H1 (cell line): ENCODE data around the gene DSCAM. TPM values are rescaled to one million over a fixed set of nuclear protein-coding genes. Genes with fewer than 3 reads are reported as not detected.

Experiments used
- ASH2L ChIP-seq: fragments of 200-600, 300-600 bp; sonication (generic); IDR thresholded peaks from one replicate; pipeline ENCODE4 v1.7.1; 2017; ENCODE audit warnings: low read length
- NANOG ChIP-seq: IDR thresholded peaks from 2 replicates; pipeline ENCODE4 v1.6.1; 2011; ENCODE audit warnings: low read length, low read depth, mild to moderate bottlenecking, inconsistent platforms; ENCODE audit not compliant: insufficient read depth, poor library complexity, severe bottlenecking
- SUZ12 ChIP-seq: fragments of 200-600 bp; sonication (generic); IDR thresholded peaks from 2 replicates; pipeline ENCODE4 v1.6.1; 2012; ENCODE audit warnings: mild to moderate bottlenecking, inconsistent platforms, low read length, moderate library complexity, mixed read lengths
- polyA plus RNA-seq, 7 experiments: library from polyadenylated mRNA; depleted of rRNA in 3 of 7; stranded (reverse) in 5 of 7; unstranded in 2 of 7; fragments of >200 nt in 5 of 7; fragments of 200-250 nt in 2 of 7; gene quantifications; 1 replicate in 5 of 7; 2 replicates in 1 of 7; 4 replicates in 1 of 7; pipeline versions ENCODE4 v1.2.1 to v1.2.3, GENCODE V29; 2011 to 2013; ENCODE audit warnings: missing spikeins in 2 of 7, mixed read lengths in 2 of 7
- total RNA-seq: library from RNA; stranded (reverse); fragmentation: NEBNext Ultra II Directional; extraction: Animal tissue kit (Norgen Biotek cat#: 25700); gene quantifications from 2 replicates; pipeline ENCODE4 v1.2.1, GENCODE V29; 2021

The DSCAM gene
- total and polyA plus RNA-seq, 2 of the 8 experiments (the other 6 are each of a cell fraction or from before 2014, with no cell fraction given): 0.02 to 0.15 TPM

GRCh38 chr21:40636026-40636425, 210.9 kb downstream of the DSCAM start (continued):
- TF ChIP-seq NANOG (no peak), SUZ12 (no peak), ASH2L (no peak)
- TF ChIP-seq, all 59 proteins: peak for 0
